HG03439 (cell line): ENCODE results near the gene MOB3A.
"Not testable (repeated sequence)": the region's sequence is repeated elsewhere in the genome, so short reads cannot be mapped to it uniquely, and the experiment has no call there.

Source experiments
- ATAC-seq: cut with Tn5 transposase; IDR thresholded peaks from one replicate; pipeline ENCODE4 v1.9.1; 2021; ENCODE audit warnings: mild to moderate bottlenecking, moderate library complexity; ENCODE audit not compliant: unreplicated experiment

MOB3A gene

GRCh38 chr19:2096034-2096479 lies at the start of gene MOB3A:
TSS of gene MOB3A (minus strand) at chr19:2096326. CDS start at chr19:2078560, 17,766 bp downstream.
- ATAC-seq, result peak; percentile 43

- no peak for ATAC-seq
Measured at GRCh38 chr19:2145831-2146241, 49.7 kb upstream of the MOB3A start.

- ATAC-seq, result no peak
Measured at GRCh38 chr19:2144190-2144589, 48.1 kb upstream of the MOB3A start.

GRCh38 chr19:2142173-2142829 lies 46.2 kb upstream of the MOB3A start:
- no peak for ATAC-seq

GRCh38 chr19:2140138-2140569 lies 44.0 kb upstream of the MOB3A start:
- ATAC-seq, result no peak

GRCh38 chr19:2139385-2140137 lies 43.4 kb upstream of the MOB3A start:
- no peak for ATAC-seq

GRCh38 chr19:2138061-2138728 lies 42.1 kb upstream of the MOB3A start:
- no peak for ATAC-seq

- no peak for ATAC-seq
Measured at GRCh38 chr19:2136796-2137195, 40.7 kb upstream of the MOB3A start.

- ATAC-seq, result no peak
Measured at GRCh38 chr19:2135474-2136402, 39.6 kb upstream of the MOB3A start.

GRCh38 chr19:2132731-2133490 lies 36.8 kb upstream of the MOB3A start:
- no peak for ATAC-seq

- no peak for ATAC-seq
Measured at GRCh38 chr19:2132191-2132590, 36.1 kb upstream of the MOB3A start.

GRCh38 chr19:2131012-2131975 lies 35.2 kb upstream of the MOB3A start:
- ATAC-seq, result not testable (repeated sequence)

GRCh38 chr19:2129892-2130770 lies 34.0 kb upstream of the MOB3A start:
- ATAC-seq, result no peak

- ATAC-seq, result no peak
Measured at GRCh38 chr19:2129486-2129885, 33.4 kb upstream of the MOB3A start.

GRCh38 chr19:2129022-2129421 lies 32.9 kb upstream of the MOB3A start:
- ATAC-seq, result no peak

- not testable (repeated sequence) for ATAC-seq
Measured at GRCh38 chr19:2128252-2128651, 32.1 kb upstream of the MOB3A start.

- ATAC-seq, result no peak
Measured at GRCh38 chr19:2127758-2128157, 31.6 kb upstream of the MOB3A start.
